Hepatocyte (in vitro differentiated cells): ENCODE data around the gene HPCAL4.

ENCODE experiments used
- CTCF ChIP-seq: fragments of 200-600 bp; sonication (generic); IDR thresholded peaks from 2 replicates; pipeline ENCODE4 v1.5.1; 2016; ENCODE audit warnings: antibody characterized with exemption, mild to moderate bottlenecking; ENCODE audit not compliant: poor library complexity
- EZH2 ChIP-seq: fragments of 200-600 bp; sonication (generic); IDR thresholded peaks from 2 replicates; pipeline ENCODE4 v1.6.1; 2016; ENCODE audit warnings: antibody characterized with exemption, mild to moderate bottlenecking, borderline replicate concordance

GRCh38 chr1:39679821-39680220 is 11.4 kb downstream of the HPCAL4 start:
- TF ChIP-seq CTCF (no peak), EZH2 (no peak)
